Hematopoietic multipotent progenitor cell treated with erythropoietin and hydrocortisone succinate and interleukin-3 and kit ligand, for 15 days (in vitro differentiated cells): ENCODE data around the gene ARFGEF3.

ENCODE experiments used
- DNase-seq: peaks from one replicate; pipeline ENCODE4 v3.0.0-alpha.2; 2015; ENCODE audit warnings: low spot score

The ARFGEF3 gene

GRCh38 chr6:138307816-138308730, 146.3 kb downstream of the ARFGEF3 start:
- DNase-seq = no peak

GRCh38 chr6:138308731-138309110, 147.0 kb downstream of the ARFGEF3 start:
- DNase-seq = no peak

- no peak for DNase-seq
Measured at GRCh38 chr6:138309695-138310094, 148.0 kb downstream of the ARFGEF3 start.

GRCh38 chr6:138310294-138310693, 148.6 kb downstream of the ARFGEF3 start:
- no peak for DNase-seq

- no peak for DNase-seq
Measured at GRCh38 chr6:138310821-138311220, 149.1 kb downstream of the ARFGEF3 start.

- no peak for DNase-seq
Measured at GRCh38 chr6:138311268-138311667, 149.5 kb downstream of the ARFGEF3 start.

- no peak for DNase-seq
Measured at GRCh38 chr6:138318741-138319375, 157.1 kb downstream of the ARFGEF3 start.

- no peak for DNase-seq
Measured at GRCh38 chr6:138321934-138322333, 160.2 kb downstream of the ARFGEF3 start.

- DNase-seq = no peak
Measured at GRCh38 chr6:138323821-138324220, 162.1 kb downstream of the ARFGEF3 start.

- no peak for DNase-seq
Measured at GRCh38 chr6:138328210-138328609, 166.5 kb downstream of the ARFGEF3 start.

- DNase-seq = no peak
Measured at GRCh38 chr6:138330763-138331162, 169.0 kb downstream of the ARFGEF3 start.

- no peak for DNase-seq
Measured at GRCh38 chr6:138331444-138331843, 169.7 kb downstream of the ARFGEF3 start.

- no peak for DNase-seq
Measured at GRCh38 chr6:138331984-138332383, 170.2 kb downstream of the ARFGEF3 start.

- DNase-seq = no peak
Measured at GRCh38 chr6:138334000-138334399, 172.3 kb downstream of the ARFGEF3 start.

- DNase-seq = no peak
Measured at GRCh38 chr6:138334963-138335362, 173.2 kb downstream of the ARFGEF3 start.

- no peak for DNase-seq
Measured at GRCh38 chr6:138336221-138336620, 174.5 kb downstream of the ARFGEF3 start.

GRCh38 chr6:138337076-138337475, 175.3 kb downstream of the ARFGEF3 start:
- no peak for DNase-seq

GRCh38 chr6:138339024-138339423, 177.3 kb downstream of the ARFGEF3 start:
- DNase-seq = no peak

GRCh38 chr6:138341176-138341575, 179.4 kb downstream of the ARFGEF3 start:
- DNase-seq = no peak

GRCh38 chr6:138343112-138343511, 181.4 kb downstream of the ARFGEF3 start:
- DNase-seq = no peak

GRCh38 chr6:138345565-138346285, 184.0 kb downstream of the ARFGEF3 start:
- no peak for DNase-seq

GRCh38 chr6:138346302-138347195, 184.8 kb downstream of the ARFGEF3 start:
- no peak for DNase-seq
